Measurements from ENCODE around the gene PLCH1. TPM values are rescaled to one million over a fixed set of nuclear protein-coding genes. Genes with fewer than 3 reads are reported as not detected.

PLCH1 gene
- total RNA-seq, 1 experiment from 2014 or later = 8.9 TPM

DNA sequence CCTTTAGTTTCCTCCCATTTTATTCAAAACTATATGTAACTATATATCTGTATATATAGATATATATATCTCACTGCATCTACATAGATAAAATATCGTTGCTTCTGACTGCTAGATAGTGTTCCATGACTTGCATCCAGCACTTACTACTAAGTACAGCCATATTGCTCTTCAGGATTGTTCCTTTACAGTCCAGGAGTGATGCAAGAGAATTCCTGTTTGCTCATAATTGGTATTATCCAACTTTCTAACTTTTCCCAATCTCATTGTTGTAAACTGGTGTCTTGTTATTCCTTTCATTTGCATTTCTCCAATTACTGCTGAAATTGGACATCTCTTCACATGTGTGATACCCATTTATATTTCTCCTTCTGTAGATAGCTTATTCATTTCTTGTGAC lies 351.6 kb downstream of the PLCH1 start:
- Mint-ChIP-seq H3K4me1 (peaks cover 4% of the 10 kb centered on the region; the same call in 1 of the 2 replicates), H3K27ac (no peak overlapping the region), H3K27me3 (ENCODE audit: low read depth) (no peaks in the 10 kb centered on the region), H3K9me3 (peaks cover 16% of the 10 kb centered on the region), H3K4me3 (no peak overlapping the region), H3K36me3 (peaks cover 11% of the 10 kb centered on the region)
- CTCF ChIA-PET = no interaction called here
- DNase-seq (ENCODE audit: low spot score) (no peak), ATAC-seq (no peak)
- no peak for TF ChIP-seq OVOL2 (CRISPR knock-in tag; IDR thresholded peaks at IDR 0.05; ENCODE audit: borderline replicate concordance)
- no peak for TF ChIP-seq ETV6 (CRISPR knock-in tag; IDR thresholded peaks at IDR 0.05)
- POLR2A ChIA-PET = no interaction called here

DNA sequence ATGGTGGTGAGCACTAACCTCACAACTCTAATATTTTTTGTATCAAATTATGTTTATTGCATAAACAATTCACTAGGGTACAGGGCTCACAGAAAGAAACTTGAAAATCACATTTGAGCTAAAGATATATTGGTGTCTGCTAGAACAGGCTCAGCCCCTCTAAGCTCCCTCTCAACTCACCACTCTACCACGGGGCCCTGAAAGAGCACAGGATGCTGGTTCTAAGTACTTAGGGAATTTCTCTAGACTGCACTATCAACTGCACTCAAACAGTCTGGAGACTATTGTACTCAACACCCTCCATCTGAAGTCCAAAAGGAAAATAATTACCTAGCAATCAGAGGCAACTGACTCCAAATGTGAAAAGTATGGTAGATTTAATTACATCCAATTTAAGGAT lies 352.7 kb downstream of the PLCH1 start:
- Mint-ChIP-seq H3K4me1 (peaks cover 8% of the 10 kb centered on the region; the same call in 1 of the 2 replicates), H3K36me3 (peaks cover 11% of the 10 kb centered on the region), H3K27ac (no peak overlapping the region), H3K9me3 (peaks cover 16% of the 10 kb centered on the region), H3K4me3 (no peak overlapping the region), H3K27me3 (ENCODE audit: low read depth) (no peaks in the 10 kb centered on the region)
- ChIA-PET POLR2A (no interaction called here), CTCF (interaction anchor here (1.0 to 1.4 kb wide), 2 partner anchors 9 to 310 kb away, joined by 4 to 5 read pairs; no protein-coding TSS in a partner anchor)
- TF ChIP-seq ZNF232 (CRISPR knock-in tag; IDR thresholded peaks at IDR 0.05) (no peak), PRRX2 (CRISPR knock-in tag; IDR thresholded peaks at IDR 0.05) (no peak)
- TF ChIP-seq, protein P1, sequence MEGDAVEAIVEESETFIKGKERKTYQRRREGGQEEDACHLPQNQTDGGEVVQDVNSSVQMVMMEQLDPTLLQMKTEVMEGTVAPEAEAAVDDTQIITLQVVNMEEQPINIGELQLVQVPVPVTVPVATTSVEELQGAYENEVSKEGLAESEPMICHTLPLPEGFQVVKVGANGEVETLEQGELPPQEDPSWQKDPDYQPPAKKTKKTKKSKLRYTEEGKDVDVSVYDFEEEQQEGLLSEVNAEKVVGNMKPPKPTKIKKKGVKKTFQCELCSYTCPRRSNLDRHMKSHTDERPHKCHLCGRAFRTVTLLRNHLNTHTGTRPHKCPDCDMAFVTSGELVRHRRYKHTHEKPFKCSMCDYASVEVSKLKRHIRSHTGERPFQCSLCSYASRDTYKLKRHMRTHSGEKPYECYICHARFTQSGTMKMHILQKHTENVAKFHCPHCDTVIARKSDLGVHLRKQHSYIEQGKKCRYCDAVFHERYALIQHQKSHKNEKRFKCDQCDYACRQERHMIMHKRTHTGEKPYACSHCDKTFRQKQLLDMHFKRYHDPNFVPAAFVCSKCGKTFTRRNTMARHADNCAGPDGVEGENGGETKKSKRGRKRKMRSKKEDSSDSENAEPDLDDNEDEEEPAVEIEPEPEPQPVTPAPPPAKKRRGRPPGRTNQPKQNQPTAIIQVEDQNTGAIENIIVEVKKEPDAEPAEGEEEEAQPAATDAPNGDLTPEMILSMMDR (IDR thresholded peaks at IDR 0.05) = no peak
- DNase-seq (ENCODE audit: low spot score) = no peak
- ATAC-seq = peak; percentile 44; the same call in 1 of the 2 replicates

DNA sequence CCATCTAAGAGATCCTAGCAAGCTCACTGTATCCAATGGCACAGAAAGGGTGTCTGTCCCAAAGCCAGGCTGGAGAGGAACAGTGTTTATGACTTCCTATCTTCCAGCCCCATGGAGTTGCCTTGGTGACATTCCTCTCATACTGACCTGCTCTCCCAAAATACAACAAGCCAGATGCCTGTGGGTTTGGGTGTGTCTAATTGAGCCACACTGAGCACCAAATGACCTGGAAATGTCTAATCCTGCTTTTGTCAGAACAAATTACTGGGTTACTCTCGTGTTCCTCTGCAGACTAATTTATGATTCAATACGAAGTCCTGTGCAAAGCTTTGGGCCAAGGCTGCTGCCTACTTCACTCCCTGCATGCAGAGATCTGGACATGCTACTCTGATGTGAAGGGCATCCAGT lies 353.3 kb downstream of the PLCH1 start:
- TF ChIP-seq, protein P2, sequence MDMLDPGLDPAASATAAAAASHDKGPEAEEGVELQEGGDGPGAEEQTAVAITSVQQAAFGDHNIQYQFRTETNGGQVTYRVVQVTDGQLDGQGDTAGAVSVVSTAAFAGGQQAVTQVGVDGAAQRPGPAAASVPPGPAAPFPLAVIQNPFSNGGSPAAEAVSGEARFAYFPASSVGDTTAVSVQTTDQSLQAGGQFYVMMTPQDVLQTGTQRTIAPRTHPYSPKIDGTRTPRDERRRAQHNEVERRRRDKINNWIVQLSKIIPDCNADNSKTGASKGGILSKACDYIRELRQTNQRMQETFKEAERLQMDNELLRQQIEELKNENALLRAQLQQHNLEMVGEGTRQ (CRISPR knock-in tag; IDR thresholded peaks at IDR 0.05) = no peak
- TF ChIP-seq, protein P3, sequence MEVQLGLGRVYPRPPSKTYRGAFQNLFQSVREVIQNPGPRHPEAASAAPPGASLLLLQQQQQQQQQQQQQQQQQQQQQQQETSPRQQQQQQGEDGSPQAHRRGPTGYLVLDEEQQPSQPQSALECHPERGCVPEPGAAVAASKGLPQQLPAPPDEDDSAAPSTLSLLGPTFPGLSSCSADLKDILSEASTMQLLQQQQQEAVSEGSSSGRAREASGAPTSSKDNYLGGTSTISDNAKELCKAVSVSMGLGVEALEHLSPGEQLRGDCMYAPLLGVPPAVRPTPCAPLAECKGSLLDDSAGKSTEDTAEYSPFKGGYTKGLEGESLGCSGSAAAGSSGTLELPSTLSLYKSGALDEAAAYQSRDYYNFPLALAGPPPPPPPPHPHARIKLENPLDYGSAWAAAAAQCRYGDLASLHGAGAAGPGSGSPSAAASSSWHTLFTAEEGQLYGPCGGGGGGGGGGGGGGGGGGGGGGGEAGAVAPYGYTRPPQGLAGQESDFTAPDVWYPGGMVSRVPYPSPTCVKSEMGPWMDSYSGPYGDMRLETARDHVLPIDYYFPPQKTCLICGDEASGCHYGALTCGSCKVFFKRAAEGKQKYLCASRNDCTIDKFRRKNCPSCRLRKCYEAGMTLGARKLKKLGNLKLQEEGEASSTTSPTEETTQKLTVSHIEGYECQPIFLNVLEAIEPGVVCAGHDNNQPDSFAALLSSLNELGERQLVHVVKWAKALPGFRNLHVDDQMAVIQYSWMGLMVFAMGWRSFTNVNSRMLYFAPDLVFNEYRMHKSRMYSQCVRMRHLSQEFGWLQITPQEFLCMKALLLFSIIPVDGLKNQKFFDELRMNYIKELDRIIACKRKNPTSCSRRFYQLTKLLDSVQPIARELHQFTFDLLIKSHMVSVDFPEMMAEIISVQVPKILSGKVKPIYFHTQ (CRISPR knock-in tag; IDR thresholded peaks at IDR 0.05) = no peak
- TF ChIP-seq, protein P4, sequence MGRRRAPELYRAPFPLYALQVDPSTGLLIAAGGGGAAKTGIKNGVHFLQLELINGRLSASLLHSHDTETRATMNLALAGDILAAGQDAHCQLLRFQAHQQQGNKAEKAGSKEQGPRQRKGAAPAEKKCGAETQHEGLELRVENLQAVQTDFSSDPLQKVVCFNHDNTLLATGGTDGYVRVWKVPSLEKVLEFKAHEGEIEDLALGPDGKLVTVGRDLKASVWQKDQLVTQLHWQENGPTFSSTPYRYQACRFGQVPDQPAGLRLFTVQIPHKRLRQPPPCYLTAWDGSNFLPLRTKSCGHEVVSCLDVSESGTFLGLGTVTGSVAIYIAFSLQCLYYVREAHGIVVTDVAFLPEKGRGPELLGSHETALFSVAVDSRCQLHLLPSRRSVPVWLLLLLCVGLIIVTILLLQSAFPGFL (CRISPR knock-in tag; IDR thresholded peaks at IDR 0.05; ENCODE audit: borderline replicate concordance) = no peak
- TF ChIP-seq ELF4 (CRISPR knock-in tag; IDR thresholded peaks at IDR 0.05; ENCODE audit: low read depth) = no peak
- TF ChIP-seq IRF2 (CRISPR knock-in tag; IDR thresholded peaks at IDR 0.05; ENCODE audit: borderline replicate concordance, low read depth) = no peak
- TF ChIP-seq, protein P5, sequence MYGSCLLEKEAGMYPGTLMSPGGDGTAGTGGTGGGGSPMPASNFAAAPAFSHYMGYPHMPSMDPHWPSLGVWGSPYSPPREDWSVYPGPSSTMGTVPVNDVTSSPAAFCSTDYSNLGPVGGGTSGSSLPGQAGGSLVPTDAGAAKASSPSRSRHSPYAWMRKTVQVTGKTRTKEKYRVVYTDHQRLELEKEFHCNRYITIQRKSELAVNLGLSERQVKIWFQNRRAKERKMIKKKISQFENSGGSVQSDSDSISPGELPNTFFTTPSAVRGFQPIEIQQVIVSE (CRISPR knock-in tag; IDR thresholded peaks at IDR 0.05; ENCODE audit: borderline replicate concordance) = no peak
- Mint-ChIP-seq H3K9me3 (peaks cover 16% of the 10 kb centered on the region), H3K27me3 (ENCODE audit: low read depth) (no peaks in the 10 kb centered on the region), H3K36me3 (peaks cover 11% of the 10 kb centered on the region), H3K27ac (no peak overlapping the region), H3K4me3 (no peak overlapping the region), H3K4me1 (peaks cover 9% of the 10 kb centered on the region; the same call in 1 of the 2 replicates)
- POLR2A ChIA-PET = no interaction called here
- CTCF ChIA-PET = interaction anchor here (0.7 to 1.4 kb wide), 3 partner anchors 9 to 310 kb away, joined by 3 to 5 read pairs (median 4); no protein-coding TSS in a partner anchor
- DNase-seq (ENCODE audit: low spot score) (no peak), ATAC-seq (peak; percentile 32; the same call in 1 of the 2 replicates)
